GM04504 (cell line): ENCODE measurements around the gene CCDC201.

Experiments used
- DNase-seq: peaks from one replicate; pipeline ENCODE4 v3.0.0-alpha.2; 2012; ENCODE audit warnings: low read depth

CCDC201 gene, protein sequence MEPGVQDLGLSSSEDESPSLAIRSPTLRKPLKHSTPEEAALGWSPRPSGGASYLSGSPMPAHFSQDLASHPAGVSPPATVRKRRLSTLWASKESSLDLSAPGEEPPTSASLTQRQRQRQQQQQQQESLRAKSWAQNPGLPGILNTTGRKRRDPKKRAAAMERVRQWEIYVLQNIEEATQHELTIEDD

DNA sequence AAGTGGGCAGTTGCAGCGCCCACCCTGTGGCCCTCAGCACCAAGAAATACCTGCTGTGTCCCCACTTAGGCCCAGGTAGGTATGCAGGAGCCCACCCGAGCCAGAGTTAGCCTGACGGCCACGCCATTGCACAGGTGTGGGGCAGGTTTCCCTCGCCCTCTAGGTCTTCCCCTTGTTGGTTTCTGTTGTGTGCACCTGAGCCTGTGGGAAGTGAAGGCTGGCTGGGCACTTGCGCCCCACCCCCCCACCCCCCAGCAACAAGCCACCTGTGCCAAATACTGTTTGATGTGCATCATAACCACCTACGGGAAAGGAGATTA is at the start of gene CCDC201:
CCDC201 (minus strand) TSS at position 48 of the 320 bp plus-strand sequence. CDS start 75 bp downstream, outside the sequence.
- no peak for DNase-seq

DNA sequence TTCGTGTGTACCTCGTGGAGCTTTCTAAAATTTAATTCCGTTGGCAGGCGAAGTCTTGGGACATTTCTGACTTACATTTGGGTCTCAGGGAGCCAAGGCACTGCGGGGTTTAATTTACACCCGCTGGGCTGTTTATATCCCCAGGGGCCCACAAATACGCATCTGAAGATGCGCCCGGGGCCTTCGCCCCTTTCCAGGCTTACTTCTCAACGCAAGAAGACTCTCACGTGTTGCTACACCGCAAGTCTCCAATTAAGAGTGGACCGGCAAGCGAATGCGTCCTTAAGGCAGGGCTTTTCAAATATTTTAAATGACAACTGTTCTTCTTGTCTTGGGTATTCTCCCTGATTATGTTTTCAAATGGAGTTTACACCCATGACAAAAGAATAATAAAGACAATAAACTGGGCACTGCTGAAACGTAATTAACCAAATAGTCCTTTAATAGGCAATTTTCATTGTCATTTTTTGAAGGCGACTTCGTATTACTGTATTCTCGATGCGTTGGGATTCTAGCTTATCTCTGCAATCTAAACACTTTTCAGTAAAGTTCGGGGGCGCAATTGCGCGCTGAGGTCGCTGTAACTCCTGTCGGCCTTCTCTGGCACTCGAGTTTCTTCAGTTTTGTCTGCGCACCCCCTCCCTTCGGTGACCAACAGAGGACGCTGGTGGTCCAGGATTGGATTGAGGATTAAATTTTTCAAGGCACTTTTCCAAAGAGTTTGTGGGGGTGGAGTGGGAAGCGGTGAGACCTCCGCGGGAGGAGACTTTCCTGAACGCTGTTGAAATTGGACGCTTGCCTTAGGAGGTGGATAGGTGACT is 49.0 kb upstream of the CCDC201 start:
- DNase-seq = no peak

DNA sequence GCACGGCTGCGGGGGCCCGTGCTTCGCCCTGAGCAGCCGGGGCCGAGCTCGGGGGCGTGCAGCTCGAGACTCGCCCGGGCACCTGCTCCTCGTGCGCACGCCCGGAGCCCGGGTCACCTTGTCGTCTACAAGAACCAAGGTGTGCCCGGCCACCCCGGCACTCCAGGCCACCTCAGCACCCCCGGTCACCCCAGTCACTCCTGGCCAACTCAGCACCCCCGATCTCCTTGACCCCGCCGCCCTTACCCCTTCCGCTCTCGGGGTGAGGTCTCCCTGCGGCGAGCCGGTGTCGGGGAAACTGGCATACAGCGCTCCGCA is 48.5 kb upstream of the CCDC201 start:
- no peak for DNase-seq

DNA sequence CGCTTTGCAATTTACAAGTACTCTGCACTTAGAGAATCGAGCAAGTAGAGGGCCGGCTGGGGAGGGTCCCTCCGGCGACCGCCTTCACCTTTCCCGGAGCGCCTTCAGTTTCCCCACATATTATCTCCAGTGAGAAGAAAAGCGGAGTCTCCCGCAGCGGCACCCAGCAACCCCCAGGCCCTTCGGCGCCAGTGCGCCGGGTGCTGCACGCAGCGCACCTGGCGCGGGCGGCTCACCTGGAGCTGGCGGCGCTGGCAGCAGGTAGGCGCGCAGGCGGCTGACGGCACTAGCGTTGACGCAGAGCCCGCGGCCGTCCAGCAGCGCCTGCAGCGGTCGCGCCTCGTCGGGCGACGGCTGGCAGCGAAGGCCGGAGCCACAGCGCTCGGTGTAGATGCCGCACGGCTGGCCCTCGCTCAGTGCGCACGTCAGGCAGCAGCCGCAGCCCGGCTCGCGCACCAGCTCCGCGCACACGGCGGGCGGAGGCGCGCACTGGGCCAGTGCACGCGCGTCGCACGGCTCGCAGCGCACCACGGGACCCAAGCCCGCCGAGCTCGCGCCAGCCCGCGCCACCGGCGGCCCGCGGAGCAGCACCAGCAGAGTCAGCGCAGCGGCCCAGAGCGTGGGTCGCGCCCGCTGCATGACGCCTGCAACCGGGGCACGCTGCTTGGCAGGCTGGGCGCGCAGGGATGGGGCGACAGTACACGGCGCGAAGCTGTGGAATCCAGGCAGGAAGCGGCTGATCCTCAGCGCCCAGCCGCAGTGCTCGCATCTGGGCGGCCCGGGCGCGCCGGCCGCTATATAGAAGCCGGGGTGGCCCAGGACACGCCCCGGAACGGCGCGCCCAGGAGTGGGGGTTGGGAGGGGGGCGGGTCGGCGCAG is 47.9 kb upstream of the CCDC201 start, which contains the start of gene IGFBP3:
IGFBP3 (minus strand) TSS at position 771 of the 879 bp plus-strand sequence; CDS start at position 639, 132 bp downstream.
- DNase-seq = no peak

DNA sequence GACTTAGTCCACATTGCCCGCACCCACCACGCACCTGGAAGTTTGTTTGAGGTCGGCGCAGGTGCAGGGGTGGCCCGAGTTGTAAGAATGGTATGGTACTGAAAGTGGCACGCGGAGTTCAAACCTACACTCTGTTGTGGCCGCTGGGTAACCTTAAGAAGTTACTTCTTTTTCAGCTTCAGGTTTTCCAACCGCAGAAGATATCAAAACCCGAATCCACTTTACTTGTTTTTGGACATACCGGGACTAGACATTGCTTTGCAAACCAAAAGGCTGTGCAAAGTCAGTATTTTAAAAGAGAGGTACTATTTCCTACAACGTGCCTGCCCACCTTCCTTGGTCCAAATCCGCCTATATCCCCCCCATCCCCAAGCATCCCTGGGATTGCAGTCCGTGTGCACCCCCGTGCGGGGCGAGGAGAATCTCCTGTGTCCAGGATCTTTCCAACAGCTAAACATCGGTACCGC is 47.1 kb upstream of the CCDC201 start:
- DNase-seq = no peak

DNA sequence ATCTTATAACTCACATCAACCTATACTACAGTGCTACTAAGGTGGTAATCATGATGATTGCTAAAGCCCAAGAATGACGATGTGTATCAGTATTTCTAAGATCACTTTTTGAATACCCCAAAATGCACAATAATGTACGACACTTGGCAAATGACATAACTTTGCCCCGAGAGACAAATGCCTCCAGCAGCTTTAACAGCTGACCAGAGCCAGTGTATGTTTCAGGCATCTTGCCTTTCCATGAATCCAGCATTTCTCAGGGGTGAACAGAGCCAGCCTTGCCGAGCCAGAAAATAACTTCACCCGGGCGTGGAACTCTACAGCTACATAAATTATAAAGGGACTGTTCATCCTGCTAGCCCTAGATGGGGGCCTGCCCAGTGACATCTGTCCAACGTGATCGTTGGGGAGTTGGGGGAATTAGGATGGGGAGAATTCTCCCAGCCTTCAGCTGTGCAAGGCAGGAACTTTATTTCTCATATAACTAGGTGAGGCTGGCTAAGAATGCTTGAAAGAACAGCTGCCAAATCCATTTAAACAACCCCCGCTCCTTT is 46.4 kb upstream of the CCDC201 start:
- DNase-seq = no peak

DNA sequence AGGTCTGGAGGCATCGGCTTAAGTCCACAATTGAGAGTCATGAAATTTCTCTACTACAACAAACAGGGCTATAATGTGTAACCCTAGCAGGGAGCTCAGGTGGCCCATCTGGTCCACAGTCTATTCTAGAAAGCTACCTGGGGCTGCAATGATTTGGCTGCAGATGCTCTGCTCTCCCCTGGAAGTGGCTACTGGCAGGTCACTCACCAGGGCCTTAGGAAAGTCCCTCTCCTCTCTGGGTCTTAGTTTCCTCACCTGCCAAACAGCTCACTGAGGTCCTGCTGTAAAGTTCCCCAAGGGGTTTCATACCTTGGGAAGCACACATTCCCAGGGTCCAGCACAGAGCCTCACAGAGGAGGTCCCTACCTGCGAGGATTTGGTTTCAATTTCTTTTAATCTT is 45.7 kb upstream of the CCDC201 start:
- DNase-seq = no peak

DNA sequence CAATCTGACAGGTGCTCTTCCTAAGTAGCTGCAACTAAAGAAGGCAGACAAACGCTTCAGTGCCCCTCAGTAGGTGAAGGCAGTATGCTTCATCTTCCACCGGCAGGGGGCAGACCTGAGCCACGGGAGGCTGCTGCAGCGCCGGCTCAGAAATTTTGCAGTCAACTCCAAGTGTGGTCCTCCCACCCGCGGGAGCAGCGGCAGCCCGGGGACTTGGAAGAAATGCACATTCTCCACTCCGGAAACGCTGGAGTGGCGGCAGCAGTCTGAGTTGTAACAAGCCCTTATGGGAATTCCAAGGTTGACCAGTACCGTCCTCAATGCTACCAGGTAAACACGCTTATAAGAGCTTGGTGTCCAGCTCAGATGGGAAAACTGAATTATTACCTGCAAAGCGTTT is 44.8 kb upstream of the CCDC201 start:
- DNase-seq = no peak

DNA sequence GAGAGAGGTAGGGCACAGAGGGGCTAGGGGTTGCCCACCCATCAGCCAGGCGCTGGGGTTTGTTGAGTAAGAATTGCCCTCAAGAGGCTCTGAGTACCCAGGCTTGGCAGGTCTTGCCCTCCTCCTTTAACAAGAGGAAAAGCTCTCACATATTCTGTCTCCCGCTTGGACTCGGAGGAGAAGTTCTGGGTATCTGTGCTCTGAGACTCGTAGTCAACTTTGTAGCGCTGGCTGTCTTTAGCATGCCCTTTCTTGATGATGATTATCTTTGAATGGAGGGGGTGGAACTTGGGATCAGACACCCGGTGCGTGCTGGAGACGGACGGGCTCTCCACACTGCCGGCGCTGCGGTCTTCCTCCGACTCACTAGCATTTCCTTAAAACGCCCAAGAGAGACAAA is 44.2 kb upstream of the CCDC201 start:
- DNase-seq = no peak

DNA sequence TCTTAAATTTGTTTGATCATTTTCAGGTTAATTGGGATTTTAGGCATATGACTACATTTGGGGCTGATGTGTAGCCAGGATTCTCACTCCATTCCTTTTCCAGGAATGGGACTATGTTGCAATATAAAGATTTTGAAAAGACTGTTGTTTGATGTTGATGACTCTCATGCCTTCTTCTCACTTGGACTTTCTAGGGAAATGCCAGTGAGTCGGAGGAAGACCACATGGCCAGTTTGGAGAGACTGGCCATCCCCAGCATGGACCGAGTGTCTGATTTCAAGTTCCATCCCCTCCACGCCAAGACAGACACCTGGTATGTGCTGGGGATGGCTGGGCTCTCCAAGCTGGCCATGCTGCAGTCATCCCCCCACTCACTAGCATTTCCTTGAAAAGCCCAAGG is 42.7 kb upstream of the CCDC201 start:
- no peak for DNase-seq

DNA sequence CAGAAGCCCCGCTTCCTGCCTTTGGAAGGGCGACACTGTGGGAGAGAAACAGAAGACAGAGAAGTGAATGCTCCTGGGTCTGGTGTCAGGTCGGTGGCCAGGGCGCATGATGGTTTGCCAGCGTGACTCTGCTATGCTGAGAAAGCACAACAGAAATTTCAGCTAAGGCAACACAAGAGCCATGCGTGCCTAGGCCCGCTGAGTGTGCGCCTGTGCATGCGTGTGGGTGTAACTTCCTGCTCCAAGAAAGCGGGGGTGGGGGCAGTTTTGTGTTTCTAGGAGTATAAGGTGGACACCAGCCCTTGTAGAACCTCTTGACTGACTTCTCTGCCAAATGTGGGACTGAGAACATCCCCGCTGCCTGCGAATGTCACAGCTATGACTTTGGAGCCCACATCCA is 42.0 kb upstream of the CCDC201 start:
- DNase-seq = no peak

DNA sequence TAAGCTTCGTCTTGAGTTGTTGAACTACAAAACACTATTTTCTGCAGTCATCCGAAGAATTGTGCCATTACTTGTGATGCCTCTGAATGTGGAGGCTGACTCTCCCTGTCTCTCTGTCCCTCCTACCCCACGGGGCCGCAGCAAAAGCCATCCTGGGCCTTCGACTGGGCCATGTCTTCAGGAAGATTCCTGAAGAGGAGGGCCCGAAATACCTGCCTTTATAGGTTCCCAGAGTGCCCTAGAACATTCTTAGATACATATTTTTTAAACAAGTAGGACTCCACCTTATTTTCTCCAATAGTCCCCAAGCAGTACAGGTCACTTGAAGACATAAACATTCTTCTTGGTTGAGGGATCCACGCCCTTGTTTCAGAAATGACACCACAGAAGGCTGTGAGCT is 40.1 kb upstream of the CCDC201 start:
- no peak for DNase-seq

DNA sequence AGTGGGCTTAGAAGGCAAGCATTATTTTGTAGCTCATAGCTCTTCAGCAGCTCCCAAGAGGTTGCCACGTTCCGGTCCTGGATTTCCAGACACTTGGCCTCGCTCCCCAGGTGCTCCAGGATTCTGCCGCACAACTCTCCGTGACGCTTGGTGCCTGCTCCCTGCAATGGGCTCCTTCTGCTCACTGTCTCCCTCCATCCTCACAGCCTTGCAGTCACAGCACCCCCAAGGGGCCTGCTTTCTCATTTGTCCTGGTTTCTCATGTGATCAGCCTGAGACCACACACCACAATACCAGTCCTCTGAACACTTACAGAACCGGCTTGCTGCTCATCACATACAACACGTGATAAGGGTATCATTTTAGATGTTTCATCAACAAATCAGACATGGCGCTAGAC is 38.4 kb upstream of the CCDC201 start:
- DNase-seq = peak; percentile 60

DNA sequence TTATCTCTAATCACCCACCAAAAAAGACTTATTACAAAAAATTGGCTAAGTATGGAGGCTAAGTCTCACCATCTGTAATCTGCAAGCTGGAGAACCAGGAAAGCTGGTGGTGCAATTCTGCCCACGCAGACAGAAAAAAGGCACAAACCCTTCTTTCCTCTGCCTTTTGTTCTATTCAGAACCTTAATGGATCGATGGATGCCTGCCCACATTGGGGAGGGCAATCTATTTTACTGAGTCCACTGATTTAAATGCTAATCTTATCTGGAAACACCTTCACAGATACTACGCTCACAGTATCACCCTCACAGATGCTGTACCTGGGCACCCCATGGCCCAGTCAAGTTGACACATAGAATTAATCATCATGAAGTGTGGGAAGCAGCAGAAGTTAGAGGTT is 38.0 kb upstream of the CCDC201 start:
- peak; percentile 59 for DNase-seq

DNA sequence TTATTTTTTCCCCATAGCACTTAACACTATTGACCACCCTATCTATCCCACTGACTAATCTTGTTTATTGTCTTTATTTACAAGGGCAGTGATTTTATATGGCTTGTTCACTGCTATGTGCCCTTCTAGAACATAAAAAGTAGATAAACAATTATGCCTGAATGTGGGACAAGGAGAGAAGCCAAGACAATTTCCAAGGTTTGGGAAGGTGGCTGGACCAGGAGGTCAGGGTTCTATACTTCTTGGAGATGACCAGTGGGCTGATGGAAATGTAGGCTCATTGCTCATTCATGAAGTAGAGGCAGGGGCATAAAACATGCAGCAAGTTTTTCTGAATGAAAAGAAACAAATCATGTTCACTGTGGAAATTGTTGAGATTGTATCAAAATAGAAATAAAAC is 36.7 kb upstream of the CCDC201 start:
- no peak for DNase-seq

DNA sequence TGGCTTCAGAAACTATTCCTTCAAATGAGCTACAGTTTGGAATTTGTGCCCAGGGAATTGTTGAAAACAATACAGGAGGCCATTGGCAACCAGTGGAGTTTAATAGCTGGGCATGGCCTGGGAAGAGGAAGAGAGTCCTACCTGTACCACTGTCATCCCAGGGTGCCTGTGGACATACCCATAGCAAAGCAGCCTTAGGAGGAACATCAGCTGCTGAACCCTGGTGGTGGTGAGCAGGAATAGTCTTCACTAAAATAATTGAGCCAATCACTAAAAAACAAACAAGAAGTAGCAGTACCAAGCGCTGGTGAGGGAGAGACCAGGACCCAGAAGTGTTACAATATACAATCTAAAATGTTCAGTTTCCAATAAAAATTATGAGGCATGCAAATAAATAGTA is 29.9 kb upstream of the CCDC201 start:
- no peak for DNase-seq

DNA sequence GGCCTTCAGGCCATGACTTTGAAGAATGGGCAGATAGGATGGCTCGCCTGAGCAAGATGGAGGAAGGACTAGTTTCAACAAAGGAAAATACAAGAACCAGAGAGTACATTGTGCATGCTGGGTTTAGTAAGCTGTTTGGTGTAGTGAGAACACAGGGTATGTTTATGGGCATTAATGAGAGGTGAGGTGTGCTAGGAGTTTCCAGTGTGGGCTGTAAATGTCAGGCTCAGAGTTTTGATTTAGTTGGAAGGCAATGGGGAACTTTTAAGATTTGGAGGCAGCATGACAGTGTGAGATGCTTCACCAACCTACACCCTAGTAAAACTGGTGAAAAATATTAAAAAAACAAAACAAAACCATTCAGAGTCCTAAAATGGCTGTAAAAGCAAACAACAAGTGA is 28.7 kb upstream of the CCDC201 start:
- DNase-seq = no peak

DNA sequence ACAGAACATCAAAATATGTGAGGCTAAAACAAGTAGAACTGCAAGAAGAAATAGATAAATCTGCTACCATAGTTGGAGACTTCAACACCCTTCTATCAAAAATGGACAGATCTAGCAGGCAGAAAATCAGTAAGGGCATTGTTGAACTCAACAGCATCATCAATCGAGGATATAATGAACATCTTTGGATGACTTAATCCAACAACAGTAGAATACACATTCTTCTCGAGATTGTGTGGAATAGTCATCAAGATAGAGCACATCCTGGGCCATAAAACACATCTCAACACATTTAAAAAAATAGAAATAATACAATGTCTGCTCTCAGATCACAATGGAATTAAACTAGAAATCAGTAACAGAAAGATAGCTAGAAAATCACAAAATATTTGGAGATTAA is 25.3 kb upstream of the CCDC201 start:
- no peak for DNase-seq

DNA sequence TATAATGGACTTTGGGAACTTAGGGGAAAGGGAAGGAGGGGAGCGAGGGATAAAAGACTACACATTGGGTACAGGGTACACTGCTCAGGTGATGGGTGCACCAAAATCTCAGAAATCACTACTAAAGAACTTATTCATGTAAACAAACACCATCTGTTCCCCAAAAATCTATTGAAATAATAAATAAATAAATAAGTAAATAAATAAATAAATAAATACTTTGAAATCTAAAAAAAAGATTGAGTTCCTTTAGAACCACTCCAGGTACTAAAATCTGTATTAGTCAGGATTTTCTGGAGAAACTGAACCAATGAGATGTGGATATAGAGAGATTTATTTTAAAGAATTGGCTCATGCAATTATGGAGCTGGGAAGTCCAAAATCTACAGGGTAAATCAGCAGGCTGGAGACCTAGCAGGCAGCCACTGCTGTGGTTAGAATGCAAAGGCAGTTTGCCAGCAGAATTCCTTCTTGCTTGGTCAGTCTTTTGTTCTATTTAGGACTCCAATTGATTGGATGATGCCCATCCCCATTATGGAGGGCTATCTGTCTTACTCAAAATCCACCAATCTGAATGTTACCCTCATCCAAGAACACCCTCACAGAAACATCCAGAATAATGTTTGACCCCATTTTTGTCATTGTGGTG is 24.3 kb upstream of the CCDC201 start:
- DNase-seq = no peak

DNA sequence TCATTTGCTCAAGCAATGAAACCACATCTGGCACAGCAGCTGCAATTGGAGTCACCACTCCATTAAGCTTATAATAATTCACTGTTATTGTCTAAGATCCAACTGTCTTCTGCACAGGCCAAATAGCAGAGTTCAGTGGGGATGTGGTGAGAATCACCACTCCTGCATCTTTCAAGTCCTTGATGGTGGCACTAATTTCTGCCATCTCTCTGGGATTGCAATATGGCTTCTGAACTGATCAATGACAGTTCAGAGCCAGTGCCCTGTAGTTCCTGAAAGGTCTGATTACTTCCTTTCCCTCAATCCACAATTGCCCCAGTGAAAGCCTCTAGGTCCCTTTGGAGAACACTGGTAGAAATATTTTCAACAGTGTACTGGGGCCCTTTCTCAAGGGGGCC is 21.8 kb upstream of the CCDC201 start:
- DNase-seq = no peak

DNA sequence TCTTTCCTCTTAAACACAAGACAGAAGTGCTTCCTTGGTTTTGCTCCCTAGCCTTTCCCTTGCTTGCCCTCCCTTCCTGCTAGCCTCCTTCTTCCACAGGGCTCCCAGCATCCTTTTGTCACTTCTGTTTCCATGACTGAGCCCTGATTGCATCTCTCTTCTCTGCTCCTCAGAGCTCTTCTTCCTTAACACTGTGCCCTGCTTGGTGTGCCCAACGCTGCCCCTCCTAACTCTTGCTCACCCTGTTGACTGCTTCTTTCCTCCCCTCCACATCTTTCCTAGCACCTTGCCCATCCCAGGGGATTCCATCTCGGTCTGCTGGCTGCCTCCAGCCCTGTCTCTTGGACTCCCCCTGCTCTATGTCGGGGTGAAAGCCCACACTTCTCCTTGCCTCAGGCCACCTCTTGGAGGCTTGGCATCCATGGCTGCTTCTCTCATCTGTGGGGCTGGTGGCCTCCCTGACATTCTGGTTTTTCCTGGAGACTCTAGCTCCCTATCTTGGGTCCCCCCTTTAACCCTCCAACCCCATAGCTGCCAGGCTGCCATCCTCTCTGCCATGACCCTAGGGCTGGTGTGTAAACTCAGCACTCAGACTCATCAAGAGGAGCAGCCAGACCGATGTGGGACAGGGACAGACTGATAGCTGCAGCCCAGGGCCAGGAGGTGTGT is 21.2 kb upstream of the CCDC201 start:
- DNase-seq = no peak
